PC-9 (cell line): Measurements from ENCODE around the gene CDH15.

Source experiments
- CTCF ChIP-seq: fragments of 200-600 bp; sonication (generic); conservative IDR thresholded peaks from 2 replicates; pipeline ENCODE4 v1.6.1; 2017; ENCODE audit warnings: mixed run types, antibody characterized with exemption, mild to moderate bottlenecking, moderate library complexity
- EZH2 ChIP-seq: fragments of 200-600 bp; sonication (generic); IDR thresholded peaks from 2 replicates; pipeline ENCODE4 v1.8.0; 2017; ENCODE audit warnings: antibody characterized with exemption, low read depth

DNA sequence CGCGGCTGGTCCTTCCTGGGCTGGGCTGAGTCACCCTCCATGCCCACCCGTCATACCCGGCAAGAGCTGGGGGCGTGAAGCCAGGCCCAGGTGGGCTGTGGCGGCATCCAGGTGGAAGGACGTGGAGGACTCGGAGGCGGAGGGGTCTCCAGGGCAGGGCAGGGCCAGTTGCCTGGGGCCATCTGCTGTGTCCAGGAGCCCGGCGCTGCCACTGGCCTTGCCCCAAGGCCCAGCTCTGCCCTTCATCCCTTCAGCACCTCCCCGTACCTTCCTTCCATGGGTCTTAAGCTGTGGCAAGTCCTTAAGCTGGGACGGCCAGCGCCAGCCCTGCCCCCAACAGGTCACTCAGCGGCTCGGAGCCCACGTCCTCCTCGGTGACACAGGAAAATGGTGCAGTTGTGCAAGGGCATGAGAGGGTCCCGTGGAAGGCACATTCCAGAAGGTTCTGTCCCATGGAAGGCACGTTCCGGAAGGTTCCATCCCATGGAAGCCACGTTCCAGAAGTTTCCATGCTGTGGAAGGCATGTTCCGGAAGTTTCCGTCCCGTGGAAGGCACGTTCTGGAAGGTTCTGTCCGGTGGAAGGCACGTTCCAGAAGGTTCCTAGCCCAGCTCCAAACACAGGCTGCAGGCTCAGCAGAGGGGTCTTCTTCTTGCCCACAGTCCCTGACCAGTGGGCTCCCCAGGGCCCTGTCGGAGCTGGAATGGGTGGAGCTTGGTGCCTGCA, 10.4 kb upstream of the CDH15 start:
- TF ChIP-seq CTCF (no peak), EZH2 (no peak)
